H1 (cell line): ENCODE measurements around the gene KDM5A. TPM values are rescaled to one million over a fixed set of nuclear protein-coding genes. Genes with fewer than 3 reads are reported as not detected.

Experiments
- CTCF ChIA-PET: fragments of 300-600 bp; sonication (Branson Sonifier 250); formaldehyde crosslinking; loops from one replicate; lab custom pipeline; 2021; ENCODE audit not compliant: partially characterized antibody; lab: Charles Lee
- POLR2A ChIA-PET: fragments of 300-600 bp; sonication (Branson Sonifier 250); formaldehyde crosslinking; loops from one replicate; lab custom pipeline; 2021; ENCODE audit warnings: inconsistent platforms; ENCODE audit not compliant: partially characterized antibody; lab: Charles Lee
- DNase-seq, 2 experiments: peaks; one replicate each; pipeline versions ENCODE4 v3.0.0 to v3.0.0-alpha.2; 2010 to 2022; ENCODE audit warnings: low spot score in 2 of 2, low read depth in 1 of 2, mixed read lengths in 1 of 2
- FAIRE-seq: peaks from 2 replicates; lab custom pipeline; 2011; peaks lifted over from hg19 to GRCh38; lab: Jason Lieb, UNC
- H2AFZ ChIP-seq: 2 replicates; pipeline ENCODE4 v1.8.1; 2012; ENCODE audit warnings: low read length, inconsistent platforms
- H2AK5ac ChIP-seq: 2 replicates; pipeline ENCODE4 v1.6.1; 2013; ENCODE audit warnings: low read depth, low read length
- H2BK120ac ChIP-seq: replicated peaks from 2 replicates; pipeline ENCODE3; 2013; ENCODE audit warnings: low read depth, low read length, inconsistent platforms
- H2BK12ac ChIP-seq: 2 replicates; pipeline ENCODE4 v1.6.1; 2013; ENCODE audit warnings: low read depth, low read length
- H2BK15ac ChIP-seq: 2 replicates; pipeline ENCODE4 v1.6.1; 2013; ENCODE audit warnings: low read length
- H2BK20ac ChIP-seq: 2 replicates; pipeline ENCODE4 v1.6.1; 2013; ENCODE audit warnings: low read length
- H2BK5ac ChIP-seq: 2 replicates; pipeline ENCODE4 v1.6.1; 2013; ENCODE audit warnings: low read depth, low read length
- H3K14ac ChIP-seq: 2 replicates; pipeline ENCODE4 v1.6.1; 2013; ENCODE audit warnings: inconsistent platforms; ENCODE audit not compliant: insufficient read length
- H3K18ac ChIP-seq: 2 replicates; pipeline ENCODE4 v1.6.1; 2013; ENCODE audit warnings: low read length; ENCODE audit errors: extremely low read depth
- H3K23ac ChIP-seq: 2 replicates; pipeline ENCODE4 v1.6.1; 2013; ENCODE audit warnings: inconsistent platforms; ENCODE audit not compliant: insufficient read length
- H3K23me2 ChIP-seq: 2 replicates; pipeline ENCODE4 v1.6.1; 2013; ENCODE audit warnings: low read depth, low read length
- H3K27ac ChIP-seq: 2 replicates; pipeline ENCODE4 v1.6.1; 2011; ENCODE audit warnings: low read depth, low read length, inconsistent platforms
- H3K27me3 ChIP-seq, 4 experiments: replicated peaks in 1 of 4; 1 replicate in 1 of 4; 2 replicates in 3 of 4; pipeline versions ENCODE4 v1.6.1 to v1.8.1; 2011 to 2013; ENCODE audit warnings: low read length in 3 of 4, mild to moderate bottlenecking in 3 of 4, inconsistent platforms in 2 of 4, mixed read lengths in 2 of 4, moderate library complexity in 1 of 4; ENCODE audit not compliant: control insufficient read depth in 3 of 4, insufficient read depth in 3 of 4; ENCODE audit errors: extremely low read depth in 1 of 4
- H3K36me3 ChIP-seq, 4 experiments: 2 replicates each; pipeline versions ENCODE4 v1.6.1 to v1.8.1; 2011 to 2013; ENCODE audit warnings: mild to moderate bottlenecking in 4 of 4, low read length in 3 of 4, moderate library complexity in 2 of 4, control low read depth in 1 of 4, inconsistent platforms in 1 of 4; ENCODE audit not compliant: insufficient read depth in 4 of 4, control insufficient read depth in 2 of 4
- H3K4ac ChIP-seq: replicated peaks from 2 replicates; pipeline ENCODE3; 2013; ENCODE audit warnings: low read length, low read depth, mixed read lengths, inconsistent platforms; ENCODE audit not compliant: insufficient read length
- H3K4me1 ChIP-seq, 4 experiments: replicated peaks in 1 of 4; 1 replicate in 1 of 4; 2 replicates in 3 of 4; pipeline versions ENCODE4 v1.6.1 to v1.8.1; 2011 to 2013; ENCODE audit warnings: low read length in 3 of 4, inconsistent platforms in 2 of 4, mixed read lengths in 1 of 4; ENCODE audit not compliant: insufficient read depth in 4 of 4, control insufficient read depth in 3 of 4
- H3K4me2 ChIP-seq, 2 experiments: 2 replicates each; pipeline versions ENCODE4 v1.6.1 to v1.8.1; 2011 to 2013; ENCODE audit warnings: low read depth in 2 of 2, low read length in 2 of 2, control low read depth in 1 of 2, inconsistent platforms in 1 of 2, mild to moderate bottlenecking in 1 of 2; ENCODE audit not compliant: insufficient read depth in 1 of 2
- H3K4me3 ChIP-seq, 4 experiments: fragments of 200-600, 300-600 bp in 1 of 4; sonication (generic), shearing (Covaris generic), sonication (Bioruptor Twin) in 1 of 4; 2 replicates each; pipeline versions ENCODE4 v1.5.1 to v1.8.1; 2011 to 2016; ENCODE audit warnings: low read length in 4 of 4, low read depth in 3 of 4, control low read depth in 2 of 4, inconsistent platforms in 2 of 4, mild to moderate bottlenecking in 2 of 4, mixed read lengths in 1 of 4, moderate library complexity in 1 of 4; ENCODE audit not compliant: insufficient read depth in 2 of 4; ENCODE audit errors: extremely low read depth in 1 of 4
- H3K56ac ChIP-seq: replicated peaks from 2 replicates; pipeline ENCODE3; 2013; ENCODE audit warnings: low read depth, mild to moderate bottlenecking, mixed read lengths, low read length, inconsistent platforms; ENCODE audit not compliant: insufficient read length
- H3K79me1 ChIP-seq: 2 replicates; pipeline ENCODE4 v1.6.1; 2013; ENCODE audit warnings: low read depth, low read length, control low read depth
- H3K79me2 ChIP-seq, 2 experiments: 2 replicates each; pipeline versions ENCODE4 v1.6.1 to v1.8.1; 2012 to 2013; ENCODE audit warnings: low read length in 2 of 2, mild to moderate bottlenecking in 2 of 2, inconsistent platforms in 1 of 2; ENCODE audit not compliant: insufficient read depth in 2 of 2, control insufficient read depth in 1 of 2
- H3K9ac ChIP-seq, 4 experiments: replicated peaks in 1 of 4; 1 replicate in 1 of 4; 2 replicates in 3 of 4; pipeline versions ENCODE4 v1.6.1 to v1.8.1; 2011 to 2013; ENCODE audit warnings: low read depth in 3 of 4, low read length in 3 of 4, control low read depth in 2 of 4, mild to moderate bottlenecking in 2 of 4, moderate library complexity in 2 of 4, inconsistent platforms in 1 of 4; ENCODE audit errors: extremely low read depth in 1 of 4
- H3K9me3 ChIP-seq, 2 experiments: 2 replicates each; pipeline versions ENCODE4 v1.6.1 to v1.8.1; 2012 to 2013; ENCODE audit warnings: mild to moderate bottlenecking in 2 of 2, moderate library complexity in 2 of 2, control low read depth in 1 of 2, inconsistent platforms in 1 of 2, low read depth in 1 of 2, low read length in 1 of 2, mixed read lengths in 1 of 2; ENCODE audit not compliant: insufficient read depth in 2 of 2
- H4K20me1 ChIP-seq, 2 experiments: replicated peaks in 1 of 2; 2 replicates each; pipeline versions ENCODE3 to v1.8.1; 2011 to 2013; ENCODE audit warnings: inconsistent platforms in 2 of 2, low read length in 2 of 2, mild to moderate bottlenecking in 1 of 2; ENCODE audit not compliant: insufficient read depth in 2 of 2, control insufficient read depth in 1 of 2
- H4K5ac ChIP-seq: 2 replicates; pipeline ENCODE4 v1.6.1; 2013; ENCODE audit warnings: low read length, low read depth, mixed read lengths, inconsistent platforms; ENCODE audit not compliant: insufficient read length
- H4K8ac ChIP-seq: 2 replicates; pipeline ENCODE4 v1.8.0; 2013; ENCODE audit warnings: mild to moderate bottlenecking, moderate library complexity, low read length, inconsistent platforms; ENCODE audit not compliant: insufficient read depth; ENCODE audit errors: extremely low read depth
- H4K91ac ChIP-seq: replicated peaks from 2 replicates; pipeline ENCODE3; 2013; ENCODE audit warnings: low read length, mixed read lengths, inconsistent platforms; ENCODE audit not compliant: insufficient read length
- SAP30 ChIP-seq: fragments of 300-600 bp; sonication (generic); IDR thresholded peaks from 2 replicates; pipeline ENCODE4 v1.7.1; 2012; ENCODE audit warnings: low read length, moderate library complexity, mild to moderate bottlenecking, inconsistent platforms; ENCODE audit not compliant: insufficient read depth, insufficient replicate concordance
- SIN3A ChIP-seq, 2 experiments: IDR thresholded peaks in 1 of 2; conservative IDR thresholded peaks in 1 of 2; 2 replicates each; pipeline ENCODE4 v1.6.1; 2011 to 2012; ENCODE audit warnings: low read length in 2 of 2, improper control_type of control experiment in 1 of 2, low read depth in 1 of 2, mild to moderate bottlenecking in 1 of 2
- WGBS, 2 experiments: shearing (Covaris generic) in 1 of 2; methylation state at CpG; one replicate each; pipeline versions ENCODE4 v1.1.6 to v1.1.7; 2013 to 2015; ENCODE audit warnings: low lambda C conversion rate in 2 of 2, mixed read lengths in 2 of 2, inconsistent platforms in 1 of 2, low coverage in 1 of 2, missing lambda C conversion rate in 1 of 2; ENCODE audit not compliant: insufficient replicate concordance in 2 of 2, insufficient coverage in 1 of 2, insufficient read length in 1 of 2; ENCODE audit errors: extremely low coverage in 1 of 2, missing lambda C conversion rate in 1 of 2; 5-methylcytosine and 5-hydroxymethylcytosine counted together
- polyA plus RNA-seq, 7 experiments: library from polyadenylated mRNA; depleted of rRNA in 3 of 7; stranded (reverse) in 5 of 7; unstranded in 2 of 7; fragments of >200 nt in 5 of 7; fragments of 200-250 nt in 2 of 7; gene quantifications; 1 replicate in 5 of 7; 2 replicates in 1 of 7; 4 replicates in 1 of 7; pipeline versions ENCODE4 v1.2.1 to v1.2.3, GENCODE V29; 2011 to 2013; ENCODE audit warnings: missing spikeins in 2 of 7, mixed read lengths in 2 of 7
- total RNA-seq: library from RNA; stranded (reverse); fragmentation: NEBNext Ultra II Directional; extraction: Animal tissue kit (Norgen Biotek cat#: 25700); gene quantifications from 2 replicates; pipeline ENCODE4 v1.2.1, GENCODE V29; 2021

The KDM5A gene
- total and polyA plus RNA-seq, 2 of the 8 experiments (the other 6 are each of a cell fraction or from before 2014, with no cell fraction given): 6.3 to 36.9 TPM

GRCh38 chr12:272942-273341 lies 116.2 kb downstream of the KDM5A start:
- H3K36me3 ChIP-seq: no peaks in the 10 kb centered on the region
- no peak overlapping the region for H2AFZ ChIP-seq
- H3K9ac ChIP-seq: no peak overlapping the region
- H3K23ac ChIP-seq: no peak overlapping the region
- H2BK5ac ChIP-seq: no peak overlapping the region
- H3K14ac ChIP-seq: no peak overlapping the region
- no peak overlapping the region for H3K4me2 ChIP-seq
- no peak for FAIRE-seq
- no peaks in the 10 kb centered on the region for H3K27me3 ChIP-seq
- no peak overlapping the region for H4K8ac ChIP-seq
- TF ChIP-seq SAP30 (no peak), SIN3A (conservative IDR thresholded peaks at IDR 0.05 in 1 of 2, IDR thresholded peaks at IDR 0.05 in 1 of 2; ENCODE audit: low read depth in 1 of 2, low read length in 2 of 2) (no peak)
- H3K9me3 ChIP-seq: no peaks in the 10 kb centered on the region
- no peaks in the 10 kb centered on the region for H3K23me2 ChIP-seq
- no peak overlapping the region for H3K4me3 ChIP-seq
- no peak overlapping the region for H2BK15ac ChIP-seq
- no peak overlapping the region for H2BK120ac ChIP-seq
- no peak overlapping the region for H4K91ac ChIP-seq
- H3K4ac ChIP-seq: no peak overlapping the region
- no peaks in the 10 kb centered on the region for H3K79me1 ChIP-seq
- no peak overlapping the region for H2AK5ac ChIP-seq
- H3K4me1 ChIP-seq: no peaks in the 10 kb centered on the region
- no peak overlapping the region for H2BK20ac ChIP-seq
- ChIA-PET CTCF (interaction anchor here (0.6 kb wide), 1 partner anchor 272 kb away, joined by 3 read pairs; no protein-coding TSS in a partner anchor), POLR2A (no interaction called here)
- 84% methylated on average over 6 of the region's 6 CpGs; no CpG with 5 or more reads in 1 of the 2 experiments for WGBS, 2 experiments
- H3K56ac ChIP-seq: no peak overlapping the region
- DNase-seq: no peak
- H4K5ac ChIP-seq: no peak overlapping the region
- no peak overlapping the region for H3K27ac ChIP-seq
- no peaks in the 10 kb centered on the region for H3K79me2 ChIP-seq
- no peak overlapping the region for H2BK12ac ChIP-seq
- H4K20me1 ChIP-seq: no peaks in the 10 kb centered on the region
- H3K18ac ChIP-seq: no peak overlapping the region
